Measurements from ENCODE around the gene SRGAP3. TPM values are rescaled to one million over a fixed set of nuclear protein-coding genes. Genes with fewer than 3 reads are reported as not detected.
A peak's percentile ranks its signal among the peaks of the same experiment; 100 is the strongest.

The SRGAP3 gene
- total RNA-seq = 1.5 and 3.4 TPM in 2 replicates
- total RNA-seq (2013) = 1.7 TPM
- polyA plus RNA-seq = 0.78 and 1.4 TPM in 2 replicates
- 1.2 and 1.8 TPM in 2 replicates for polyA minus RNA-seq

- Histone ChIP-seq H3K27ac (ENCODE audit: low read length in 2 of 2) (no peak within 1 kb of the TSS), H3K79me2 (ENCODE audit: control insufficient read depth, insufficient read depth, low read length) (no peaks in the 10 kb centered on the region), H3K4me1 (ENCODE audit: control insufficient read depth in 2 of 2, insufficient read depth in 2 of 2, low read length in 2 of 2) (peaks cover 14 to 22% of the 10 kb centered on the region in 2 donors), H3K9me3 (ENCODE audit: control extremely low read depth in 1 of 3, control insufficient read depth in 2 of 3, insufficient read depth in 1 of 3, low read length in 2 of 3) (no peaks in the 10 kb centered on the region), H3K4me2 (replicated peaks; ENCODE audit: low read depth, low read length, poor library complexity, severe bottlenecking) (peak within 1 kb of the TSS; percentile 91), H2AFZ (ENCODE audit: insufficient read depth, low read depth, low read length, poor library complexity, severe bottlenecking) (peak within 1 kb of the TSS; percentile 79), H4K20me1 (ENCODE audit: control insufficient read depth, insufficient read depth, low read length, poor library complexity, severe bottlenecking) (no peaks in the 10 kb centered on the region), H3K9ac (ENCODE audit: low read length) (peak within 1 kb of the TSS; percentile 61), H3K27me3 (replicated peaks in 1 of 4; ENCODE audit: control extremely low read depth in 1 of 4, control insufficient read depth in 3 of 4, insufficient read depth in 4 of 4, low read length in 3 of 4) (peaks cover 0 to 6% (median 0%) of the 10 kb centered on the region in 4 experiments), H3K4me3 (ENCODE audit: control extremely low read depth in 1 of 5, extremely low read depth in 1 of 5, insufficient read depth in 1 of 5, low read depth in 2 of 5, low read length in 4 of 5) (peak within 1 kb of the TSS; percentile 61 to 88 (median 69)), H3K36me3 (replicated peaks in 1 of 2; ENCODE audit: control extremely low read depth in 1 of 2, control insufficient read depth in 1 of 2, extremely low read depth in 1 of 2, insufficient read depth in 2 of 2, low read length in 1 of 2) (no peaks in the 10 kb centered on the region)
- H3K4me1 Mint-ChIP-seq = peaks cover 20% of the 10 kb centered on the region
- CTCF ChIA-PET = interaction anchor here (0.6 to 1.2 kb wide), 3 partner anchors 18 to 277 kb away, joined by 3 read pairs; no protein-coding TSS in a partner anchor
- H3K27me3 Mint-ChIP-seq = peaks cover 19% of the 10 kb centered on the region
- peak; percentile 85 for DNase-seq
- peak; percentile 100 for ATAC-seq (ENCODE audit: low read depth)
- WGBS (ENCODE audit: insufficient coverage) = 6% methylated on average over 23 of the region's 28 CpGs
- TF ChIP-seq EZH2 (IDR thresholded peaks at IDR 0.05; ENCODE audit: borderline replicate concordance, insufficient read depth, low read depth, low read length, poor library complexity, severe bottlenecking) = no peak
- no peak for TF ChIP-seq CTCF (IDR thresholded peaks at IDR 0.05)
- H3K4me3 Mint-ChIP-seq = peak within 1 kb of the TSS; percentile 86
- H3K27ac Mint-ChIP-seq = peak within 1 kb of the TSS; percentile 8
- no peaks in the 10 kb centered on the region for H3K9me3 Mint-ChIP-seq (ENCODE audit: insufficient read depth)
- POLR2A ChIA-PET = no interaction called here
- intact Hi-C loops (cut with micrococcal nuclease) = loop anchor here (1.0 to 2.0 kb wide), 2 partner anchors 53 to 286 kb away; partner anchors contain the start of gene RAD18
These were observed at the start of gene SRGAP3 for GRCh38 chr3:9249273-9250192. SRGAP3 (minus strand) TSS chr3:9249646; CDS start chr3:9248951, 695 bp downstream.

GRCh38 chr3:9298236-9298635 lies 48.8 kb upstream of the SRGAP3 start:
- Histone ChIP-seq H3K36me3 (replicated peaks in 1 of 2; ENCODE audit: control extremely low read depth in 1 of 2, control insufficient read depth in 1 of 2, extremely low read depth in 1 of 2, insufficient read depth in 2 of 2, low read length in 1 of 2) (no peaks in the 10 kb centered on the region), H3K9ac (ENCODE audit: low read length) (no peak overlapping the region), H3K27ac (ENCODE audit: low read length in 2 of 2) (no peak overlapping the region), H3K9me3 (ENCODE audit: control extremely low read depth in 1 of 3, control insufficient read depth in 2 of 3, insufficient read depth in 1 of 3, low read length in 2 of 3) (peaks cover 0 to 5% (median 0%) of the 10 kb centered on the region in 3 donors), H3K27me3 (replicated peaks in 1 of 4; ENCODE audit: control extremely low read depth in 1 of 4, control insufficient read depth in 3 of 4, insufficient read depth in 4 of 4, low read length in 3 of 4) (peaks cover 0 to 10% (median 5%) of the 10 kb centered on the region in 4 experiments), H4K20me1 (ENCODE audit: control insufficient read depth, insufficient read depth, low read length, poor library complexity, severe bottlenecking) (no peaks in the 10 kb centered on the region), H3K4me2 (replicated peaks; ENCODE audit: low read depth, low read length, poor library complexity, severe bottlenecking) (no peak overlapping the region), H2AFZ (ENCODE audit: insufficient read depth, low read depth, low read length, poor library complexity, severe bottlenecking) (no peak overlapping the region), H3K4me1 (ENCODE audit: control insufficient read depth in 2 of 2, insufficient read depth in 2 of 2, low read length in 2 of 2) (peaks cover 5 to 7% of the 10 kb centered on the region in 2 donors), H3K79me2 (ENCODE audit: control insufficient read depth, insufficient read depth, low read length) (no peaks in the 10 kb centered on the region), H3K4me3 (ENCODE audit: control extremely low read depth in 1 of 5, extremely low read depth in 1 of 5, insufficient read depth in 1 of 5, low read depth in 2 of 5, low read length in 4 of 5) (no peak overlapping the region)
- ChIA-PET POLR2A (no interaction called here), CTCF (interaction anchor here (0.5 to 7.8 kb wide), 2 partner anchors 13 to 326 kb away, joined by 4 to 156 read pairs; no protein-coding TSS in a partner anchor)
- Mint-ChIP-seq H3K27ac (no peak overlapping the region), H3K9me3 (ENCODE audit: insufficient read depth) (peaks cover 2% of the 10 kb centered on the region), H3K4me1 (peaks cover 7% of the 10 kb centered on the region), H3K27me3 (peaks cover 30% of the 10 kb centered on the region), H3K4me3 (no peak overlapping the region)
- ATAC-seq (ENCODE audit: low read depth) (no peak), DNase-seq (no peak)
- TF ChIP-seq CTCF (IDR thresholded peaks at IDR 0.05) (no peak), EZH2 (IDR thresholded peaks at IDR 0.05; ENCODE audit: borderline replicate concordance, insufficient read depth, low read depth, low read length, poor library complexity, severe bottlenecking) (no peak)
- intact Hi-C loops (cut with micrococcal nuclease) = no loop called here

Measured in B cell (primary cell).